Caco-2 (cell line): ENCODE data around the gene PNPLA5. TPM values are rescaled to one million over a fixed set of nuclear protein-coding genes. Genes with fewer than 3 reads are reported as not detected.

ENCODE experiments used
- BruUV-seq: library from RNA; stranded (reverse); fragments of 400-500 nt; replicated peaks from 2 replicates; lab custom pipeline; 2021; lab: Mats Ljungman, UMichigan
- CTCF ChIA-PET: fragments of 300-600 bp; sonication (Branson Sonifier 250); formaldehyde crosslinking; loops from one replicate; lab custom pipeline; 2022; ENCODE audit warnings: antibody characterized with exemption; lab: Charles Lee
- POLR2A ChIA-PET: fragments of 300-600 bp; sonication (Branson Sonifier 250); formaldehyde crosslinking; loops from one replicate; lab custom pipeline; 2022; ENCODE audit warnings: antibody characterized with exemption; lab: Charles Lee
- DNase-seq, 2 experiments: peaks; one replicate each; pipeline versions ENCODE4 v3.0.0 to v3.0.0-alpha.2; 2020 to 2022
- H3K27me3 ChIP-seq: replicated peaks from 2 replicates; pipeline ENCODE4 v1.6.0; 2011; ENCODE audit warnings: low read length; ENCODE audit not compliant: control insufficient read depth, insufficient read depth
- H3K36me3 ChIP-seq: 2 replicates; pipeline ENCODE4 v1.5.1; 2011; ENCODE audit warnings: low read length; ENCODE audit not compliant: control insufficient read depth, insufficient read depth
- H3K4me1 ChIP-seq: fragments of 250-450 bp; sonication (Bioruptor Pico); 2 replicates; pipeline ENCODE4 v1.5.1; 2020; ENCODE audit warnings: mild to moderate bottlenecking
- H3K4me3 ChIP-seq: 2 replicates; pipeline ENCODE4 v1.5.1; 2011; ENCODE audit warnings: low read depth, mild to moderate bottlenecking, control low read depth, low read length
- H3K9me3 ChIP-seq: fragments of 250-450 bp; sonication (Bioruptor Pico); 2 replicates; pipeline ENCODE4 v1.5.1; 2020; ENCODE audit warnings: mild to moderate bottlenecking, moderate library complexity
- H3K27ac Mint-ChIP-seq: one replicate; pipeline ENCODE4 v1.8.0; 2022; ENCODE audit warnings: mixed read lengths; ENCODE audit not compliant: unreplicated experiment
- H3K27me3 Mint-ChIP-seq: one replicate; pipeline ENCODE4 v1.8.0; 2022; ENCODE audit warnings: mixed read lengths; ENCODE audit not compliant: insufficient read depth, unreplicated experiment
- H3K36me3 Mint-ChIP-seq: one replicate; pipeline ENCODE4 v1.8.0; 2022; ENCODE audit warnings: mild to moderate bottlenecking, mixed read lengths; ENCODE audit not compliant: insufficient read depth, unreplicated experiment
- H3K4me1 Mint-ChIP-seq: one replicate; pipeline ENCODE4 v1.8.0; 2022; ENCODE audit warnings: low read depth, mixed read lengths; ENCODE audit not compliant: unreplicated experiment
- H3K4me3 Mint-ChIP-seq: one replicate; pipeline ENCODE4 v1.8.0; 2022; ENCODE audit warnings: mild to moderate bottlenecking, moderate library complexity, mixed read lengths; ENCODE audit not compliant: unreplicated experiment
- H3K9me3 Mint-ChIP-seq: one replicate; pipeline ENCODE4 v1.8.0; 2022; ENCODE audit warnings: mixed read lengths; ENCODE audit not compliant: unreplicated experiment
- CTCF ChIP-seq, 2 experiments: fragments of 200-600 bp in 1 of 2; IDR thresholded peaks; 1 replicate in 1 of 2; 2 replicates in 1 of 2; pipeline versions ENCODE4 v1.5.1 to v1.8.0; 2011 to 2022; ENCODE audit warnings: antibody characterized with exemption in 1 of 2, control low read depth in 1 of 2, inconsistent platforms in 1 of 2, low read depth in 1 of 2, low read length in 1 of 2, mild to moderate bottlenecking in 1 of 2, moderate library complexity in 1 of 2; ENCODE audit not compliant: insufficient read depth in 1 of 2, severe bottlenecking in 1 of 2, unreplicated experiment in 1 of 2
- intact Hi-C: fragments of 100-400 bp; cut with micrococcal nuclease; formaldehyde crosslinking; loops from one replicate; pipeline ENCODE4 v1.10.0; 2022; ENCODE audit not compliant: unreplicated experiment
- total RNA-seq: library from RNA; stranded (reverse); gene quantifications from 2 replicates; pipeline ENCODE4 v1.2.3, GENCODE V29; 2022

PNPLA5 gene
- total RNA-seq, 1 experiment from 2014 or later, result not detected

DNA sequence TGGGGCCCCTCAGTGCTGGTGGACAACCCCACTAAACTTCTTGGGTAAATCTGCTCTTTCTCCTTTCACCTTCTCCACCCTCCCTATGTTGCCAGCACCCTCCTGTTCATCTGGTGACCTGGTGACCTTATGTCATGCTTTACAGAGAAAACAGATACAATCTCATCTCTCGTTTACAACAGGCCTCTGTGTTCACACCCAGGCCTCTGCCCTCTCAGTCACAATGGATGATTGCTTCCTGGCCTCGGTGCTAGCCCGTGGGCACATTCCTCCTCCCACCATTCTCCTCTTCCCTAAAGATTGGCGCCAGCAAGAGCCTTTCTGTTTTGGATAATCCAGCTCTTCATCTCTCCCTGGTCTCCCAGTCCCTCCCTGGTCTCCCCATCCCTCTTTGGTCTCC is 19.5 kb upstream of the PNPLA5 start:
- Mint-ChIP-seq H3K9me3 (peaks cover 10% of the 10 kb centered on the region), H3K27ac (no peak overlapping the region), H3K27me3 (peaks cover 33% of the 10 kb centered on the region), H3K4me1 (no peaks in the 10 kb centered on the region), H3K4me3 (no peak overlapping the region), H3K36me3 (no peaks in the 10 kb centered on the region)
- intact Hi-C loops, result no loop called here
- Histone ChIP-seq H3K36me3 (no peaks in the 10 kb centered on the region), H3K4me3 (no peak overlapping the region), H3K27me3 (no peaks in the 10 kb centered on the region), H3K4me1 (no peaks in the 10 kb centered on the region), H3K9me3 (no peaks in the 10 kb centered on the region)
- no peak for DNase-seq
- no peak for TF ChIP-seq CTCF (IDR thresholded peaks at IDR 0.05; ENCODE audit: insufficient read depth in 1 of 2, low read depth in 1 of 2, low read length in 1 of 2, severe bottlenecking in 1 of 2, unreplicated experiment in 1 of 2)
- POLR2A ChIA-PET, result no interaction called here
- no TSS peak for BruUV-seq
- CTCF ChIA-PET, result no interaction called here

GRCh38 chr22:43910178-43910695 is 18.4 kb upstream of the PNPLA5 start:
- Histone ChIP-seq H3K9me3 (no peaks in the 10 kb centered on the region), H3K27me3 (no peaks in the 10 kb centered on the region), H3K4me3 (no peak overlapping the region), H3K36me3 (no peaks in the 10 kb centered on the region), H3K4me1 (no peaks in the 10 kb centered on the region)
- DNase-seq, result no peak
- BruUV-seq, result no TSS peak
- no peaks in the 10 kb centered on the region for H3K36me3 Mint-ChIP-seq
- H3K9me3 Mint-ChIP-seq, result peaks cover 10% of the 10 kb centered on the region
- ChIA-PET CTCF (no interaction called here), POLR2A (no interaction called here)
- no peaks in the 10 kb centered on the region for H3K4me1 Mint-ChIP-seq
- intact Hi-C loops, result no loop called here
- H3K27me3 Mint-ChIP-seq, result peaks cover 33% of the 10 kb centered on the region
- no peak for TF ChIP-seq CTCF (IDR thresholded peaks at IDR 0.05; ENCODE audit: insufficient read depth in 1 of 2, low read depth in 1 of 2, low read length in 1 of 2, severe bottlenecking in 1 of 2, unreplicated experiment in 1 of 2)
- no peak overlapping the region for H3K27ac Mint-ChIP-seq
- H3K4me3 Mint-ChIP-seq, result no peak overlapping the region

DNA sequence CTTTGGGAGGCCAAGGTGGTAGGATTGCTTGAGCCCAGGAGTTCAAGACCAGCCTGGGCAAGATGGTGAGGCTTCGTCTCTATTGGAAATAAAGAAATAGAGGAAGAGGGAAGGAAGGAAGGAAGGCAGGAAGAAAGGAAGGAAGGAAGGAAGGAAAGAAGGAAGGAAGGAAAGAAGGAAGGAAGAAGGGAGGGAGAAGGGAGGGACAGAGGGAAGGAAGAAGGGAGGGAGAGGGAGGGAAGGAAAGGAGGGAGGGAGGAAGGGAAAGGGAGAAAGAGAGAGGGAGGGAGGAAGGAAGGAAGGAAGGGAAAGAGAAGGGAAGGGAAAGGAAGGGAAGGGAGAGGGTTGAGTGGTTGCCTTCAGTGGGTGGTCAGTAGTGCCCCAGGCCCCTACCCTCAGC is 17.9 kb upstream of the PNPLA5 start:
- TF ChIP-seq CTCF (IDR thresholded peaks at IDR 0.05; ENCODE audit: insufficient read depth in 1 of 2, low read depth in 1 of 2, low read length in 1 of 2, severe bottlenecking in 1 of 2, unreplicated experiment in 1 of 2), result no peak
- BruUV-seq, result no TSS peak
- no peaks in the 10 kb centered on the region for H3K4me1 Mint-ChIP-seq
- no peaks in the 10 kb centered on the region for H3K36me3 Mint-ChIP-seq
- Histone ChIP-seq H3K4me3 (no peak overlapping the region), H3K4me1 (no peaks in the 10 kb centered on the region), H3K9me3 (no peaks in the 10 kb centered on the region), H3K27me3 (no peaks in the 10 kb centered on the region), H3K36me3 (no peaks in the 10 kb centered on the region)
- POLR2A ChIA-PET, result no interaction called here
- CTCF ChIA-PET, result no interaction called here
- peaks cover 10% of the 10 kb centered on the region for H3K9me3 Mint-ChIP-seq
- no peak overlapping the region for H3K4me3 Mint-ChIP-seq
- peaks cover 33% of the 10 kb centered on the region for H3K27me3 Mint-ChIP-seq
- DNase-seq, result no peak
- no peak overlapping the region for H3K27ac Mint-ChIP-seq
- intact Hi-C loops, result no loop called here
